Transverse colon (tissue), 4 donors: ENCODE data around the gene FRAS1. TPM values are rescaled to one million over a fixed set of nuclear protein-coding genes. Genes with fewer than 3 reads are reported as not detected.
A peak's percentile ranks its signal among the peaks of the same experiment; 100 is the strongest.

Experiments
- DNase-seq: peaks from one replicate; pipeline ENCODE4 v3.0.0-alpha.2; 2019
- H3K27ac ChIP-seq, 4 donors: fragments of 200-600 bp; sonication (generic); 2 replicates each; pipeline ENCODE4 v1.5.1; 2016 to 2018; ENCODE audit warnings: inconsistent platforms in 4 of 4
- H3K27me3 ChIP-seq: fragments of 200-600 bp; sonication (generic); 2 replicates; pipeline ENCODE4 v1.5.1; 2017; ENCODE audit warnings: inconsistent platforms
- H3K36me3 ChIP-seq, 4 donors: fragments of 200-600 bp; sonication (generic); 2 replicates each; pipeline ENCODE4 v1.5.1; 2017 to 2019; ENCODE audit warnings: inconsistent platforms in 4 of 4
- H3K4me1 ChIP-seq, 4 donors: fragments of 200-600 bp; sonication (generic); 2 replicates each; pipeline ENCODE4 v1.5.1; 2017 to 2020; ENCODE audit warnings: inconsistent platforms in 4 of 4
- H3K4me3 ChIP-seq, 4 donors: fragments of 200-600 bp; sonication (generic); 1 replicate in 1 of 4; 2 replicates in 3 of 4; pipeline versions ENCODE4 v1.5.1 to v1.6.1; 2017 to 2019; ENCODE audit warnings: inconsistent platforms in 4 of 4
- H3K9me3 ChIP-seq, 2 donors: fragments of 200-600 bp; sonication (generic); 2 replicates each; pipeline ENCODE4 v1.5.1; 2017 to 2019; ENCODE audit warnings: inconsistent platforms in 2 of 2
- EP300 ChIP-seq: sonication (generic); formaldehyde crosslinking; IDR thresholded peaks from one replicate; pipeline ENCODE4 v1.6.1; 2017; ENCODE audit warnings: antibody characterized with exemption, low read depth
- POLR2A ChIP-seq: fragments of 450-650 bp; IDR thresholded peaks from one replicate; pipeline ENCODE4 v1.6.1; 2016; ENCODE audit warnings: antibody characterized with exemption, mild to moderate bottlenecking, moderate library complexity
- POLR2AphosphoS5 ChIP-seq, 3 donors: sonication (generic); formaldehyde crosslinking; IDR thresholded peaks; one replicate each; pipeline ENCODE4 v1.6.1; 2016; ENCODE audit warnings: antibody characterized with exemption in 3 of 3
- WGBS, 2 donors: methylation state at CpG; one replicate each; pipeline ENCODE4 v1.1.5; 2018; ENCODE audit warnings: low coverage in 1 of 2; 5-methylcytosine and 5-hydroxymethylcytosine counted together
- in situ Hi-C, 4 donors: fragments of 200-750 bp; cut with MboI; loops; one replicate each; pipeline versions ENCODE4 v1.15.0 to v1.15.1; 2017; ENCODE audit warnings: low sequenced_read_pairs in 3 of 4, low pct_ligation_motif_present in 1 of 4, low pct_unique_long_range_greater_than_20kb in 1 of 4
- intact Hi-C: fragments of 100-400 bp; cut with DNase I; formaldehyde crosslinking; loops from one replicate; pipeline ENCODE4 v1.15.1; 2023; ENCODE audit warnings: low total_unique reads
- total RNA-seq, 4 donors: library from RNA; depleted of rRNA; stranded (reverse); fragments of >200 nt; gene quantifications; one replicate each; pipeline ENCODE4 v1.1.0, GENCODE V29; 2016
- TF ChIP-seq, protein P1 (sequence below), 5 experiments: fragments of 200-600 bp in 3 of 5; fragments of 450-650 bp in 2 of 5; sonication (generic) in 3 of 5; IDR thresholded peaks; 1 replicate in 2 of 5; 2 replicates in 3 of 5; pipeline ENCODE4 v1.5.1; 2016 to 2017; ENCODE audit warnings: antibody characterized with exemption in 5 of 5, inconsistent platforms in 3 of 5, mild to moderate bottlenecking in 2 of 5, moderate library complexity in 1 of 5

The FRAS1 gene
- total RNA-seq, 4 donors from 2014 or later: 1.8 to 9.7 (median 3.1) TPM

DNA sequence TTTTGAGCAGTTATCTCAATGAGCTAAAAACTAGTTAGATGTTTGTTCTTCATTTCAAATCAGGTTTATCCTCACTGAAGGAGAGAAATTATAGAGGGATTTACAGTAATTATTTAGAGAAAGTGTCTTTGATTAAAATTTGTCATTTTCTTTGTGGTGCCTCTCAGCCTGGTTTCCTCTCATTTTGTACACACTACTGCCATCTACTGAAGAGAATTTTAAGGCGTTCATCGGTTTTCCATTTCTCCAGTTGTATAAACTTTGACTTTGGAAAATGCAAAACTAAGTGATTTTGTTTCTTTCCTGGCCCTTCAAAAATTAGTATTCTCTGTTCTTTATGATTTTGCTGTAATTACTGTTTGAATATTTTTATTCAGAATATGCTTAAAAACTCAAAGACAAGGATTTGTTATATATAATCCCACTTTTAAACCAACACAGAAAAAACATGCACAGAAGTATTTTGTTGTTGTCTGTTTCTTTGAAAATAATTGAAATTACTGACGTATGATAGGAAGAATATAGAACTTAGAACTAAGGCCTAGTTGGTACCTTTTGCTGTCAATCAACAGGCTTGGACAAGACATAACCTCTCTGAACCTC, 460.0 kb downstream of the FRAS1 start:
- TF ChIP-seq EP300 (no peak), POLR2A (no peak)
- TF ChIP-seq, protein P1, sequence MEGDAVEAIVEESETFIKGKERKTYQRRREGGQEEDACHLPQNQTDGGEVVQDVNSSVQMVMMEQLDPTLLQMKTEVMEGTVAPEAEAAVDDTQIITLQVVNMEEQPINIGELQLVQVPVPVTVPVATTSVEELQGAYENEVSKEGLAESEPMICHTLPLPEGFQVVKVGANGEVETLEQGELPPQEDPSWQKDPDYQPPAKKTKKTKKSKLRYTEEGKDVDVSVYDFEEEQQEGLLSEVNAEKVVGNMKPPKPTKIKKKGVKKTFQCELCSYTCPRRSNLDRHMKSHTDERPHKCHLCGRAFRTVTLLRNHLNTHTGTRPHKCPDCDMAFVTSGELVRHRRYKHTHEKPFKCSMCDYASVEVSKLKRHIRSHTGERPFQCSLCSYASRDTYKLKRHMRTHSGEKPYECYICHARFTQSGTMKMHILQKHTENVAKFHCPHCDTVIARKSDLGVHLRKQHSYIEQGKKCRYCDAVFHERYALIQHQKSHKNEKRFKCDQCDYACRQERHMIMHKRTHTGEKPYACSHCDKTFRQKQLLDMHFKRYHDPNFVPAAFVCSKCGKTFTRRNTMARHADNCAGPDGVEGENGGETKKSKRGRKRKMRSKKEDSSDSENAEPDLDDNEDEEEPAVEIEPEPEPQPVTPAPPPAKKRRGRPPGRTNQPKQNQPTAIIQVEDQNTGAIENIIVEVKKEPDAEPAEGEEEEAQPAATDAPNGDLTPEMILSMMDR (IDR thresholded peaks at IDR 0.05): peak; percentile 46 to 58 (median 48)
- in situ Hi-C loops: loop anchor here (10.0 to 25.0 kb wide), 3 partner anchors 452 to 562 kb away; no protein-coding TSS in a partner anchor
- peaks cover 0 to 10% (median 4%) of the 10 kb centered on the region in 4 donors for H3K4me1 ChIP-seq
- intact Hi-C loops: no loop called here
- WGBS, 2 donors: 15 to 20% methylated on average over 3 of the region's 3 CpGs
- no peaks in the 10 kb centered on the region for H3K9me3 ChIP-seq
- no peaks in the 10 kb centered on the region for H3K36me3 ChIP-seq
- H3K27ac ChIP-seq: no peak overlapping the region
- no peak overlapping the region for H3K4me3 ChIP-seq
- no peak for DNase-seq
- H3K27me3 ChIP-seq: no peaks in the 10 kb centered on the region

DNA sequence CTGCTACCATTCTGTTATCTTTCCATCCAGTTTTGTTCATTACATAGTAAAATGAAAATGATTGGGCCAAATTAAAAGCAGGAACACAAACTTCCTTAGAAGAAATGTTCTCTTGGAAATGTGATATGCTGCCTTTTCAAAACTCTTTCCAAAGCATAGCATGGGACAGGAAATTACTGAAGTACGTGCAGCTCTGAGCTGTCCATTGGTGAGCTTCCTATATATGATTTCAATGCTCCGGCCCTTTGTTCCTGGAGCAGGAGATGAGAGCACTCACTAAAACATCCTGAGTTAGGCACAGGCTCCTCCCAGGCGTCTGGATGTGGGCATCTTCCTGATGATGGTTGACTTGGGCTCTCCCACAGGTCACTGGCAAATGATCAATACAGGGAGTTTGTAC, 461.4 kb downstream of the FRAS1 start:
- H3K9me3 ChIP-seq: no peaks in the 10 kb centered on the region
- no peak overlapping the region for H3K4me3 ChIP-seq
- no peaks in the 10 kb centered on the region for H3K36me3 ChIP-seq
- WGBS, 2 donors: 78% methylated on average over 3 of the region's 3 CpGs
- intact Hi-C loops: no loop called here
- in situ Hi-C loops: loop anchor here (10.0 to 25.0 kb wide), 3 partner anchors 454 to 564 kb away; no protein-coding TSS in a partner anchor
- no peaks in the 10 kb centered on the region for H3K27me3 ChIP-seq
- no peak overlapping the region for H3K27ac ChIP-seq
- no peak for DNase-seq
- TF ChIP-seq, protein P1 (IDR thresholded peaks at IDR 0.05): no peak
- no peak for TF ChIP-seq EP300
- TF ChIP-seq POLR2AphosphoS5 (IDR thresholded peaks at IDR 0.05): no peak
- TF ChIP-seq POLR2A: no peak
- no peaks in the 10 kb centered on the region for H3K4me1 ChIP-seq

DNA sequence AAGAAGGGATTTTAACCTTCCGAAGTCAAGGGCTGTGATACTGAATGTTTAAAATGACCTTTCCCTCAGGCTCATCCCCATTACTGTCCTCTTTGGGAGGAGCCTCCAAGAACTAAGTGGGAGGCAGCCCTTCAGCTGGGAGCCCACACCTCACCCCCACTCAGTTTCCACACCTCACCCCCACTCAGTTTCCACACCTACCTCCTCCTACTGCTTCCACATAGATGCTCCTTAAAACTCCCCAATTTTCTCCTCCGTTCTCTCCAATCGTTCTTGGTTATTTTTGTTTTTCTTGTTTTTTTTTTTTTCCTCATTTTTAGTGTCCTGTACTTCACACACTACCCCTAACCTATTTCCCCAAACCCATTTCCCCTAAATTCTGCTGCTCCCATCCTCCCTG, 462.8 kb downstream of the FRAS1 start:
- Histone ChIP-seq H3K36me3 (no peaks in the 10 kb centered on the region), H3K27ac (no peak overlapping the region), H3K4me1 (no peaks in the 10 kb centered on the region), H3K9me3 (no peaks in the 10 kb centered on the region), H3K27me3 (no peaks in the 10 kb centered on the region), H3K4me3 (no peak overlapping the region)
- intact Hi-C loops (no loop called here), in situ Hi-C loops (loop anchor here (10.0 to 25.0 kb wide), 3 partner anchors 455 to 565 kb away; no protein-coding TSS in a partner anchor)
- no peak for DNase-seq
- TF ChIP-seq POLR2AphosphoS5 (IDR thresholded peaks at IDR 0.05) (no peak), EP300 (no peak), POLR2A (no peak)
- TF ChIP-seq, protein P1 (IDR thresholded peaks at IDR 0.05): no peak
- 77 to 93% methylated on average over 3 of the region's 3 CpGs for WGBS, 2 donors

DNA sequence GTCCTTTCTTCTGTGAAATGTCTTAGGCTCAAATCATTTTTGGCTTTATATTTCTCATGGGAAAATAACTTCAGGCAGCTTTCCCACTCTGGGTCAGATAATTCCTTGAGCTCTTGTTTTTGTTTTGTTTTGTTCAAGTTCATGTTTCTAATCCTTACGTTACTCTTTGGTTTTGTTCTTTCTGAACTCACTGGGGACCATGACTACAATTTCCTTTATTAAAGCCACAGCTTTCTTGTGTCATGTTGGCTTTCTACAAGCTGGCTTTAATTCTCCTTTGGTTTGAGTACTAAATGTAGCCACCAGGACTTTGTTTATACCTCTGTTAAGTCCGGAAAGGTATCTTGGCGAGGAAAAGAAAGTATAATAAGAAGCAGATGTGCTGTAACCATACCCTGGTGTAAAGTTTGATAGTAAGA, 463.7 kb downstream of the FRAS1 start:
- WGBS, 2 donors: 54 to 71% methylated on average over 3 of the region's 3 CpGs
- no peaks in the 10 kb centered on the region for H3K4me1 ChIP-seq
- H3K9me3 ChIP-seq: no peaks in the 10 kb centered on the region
- in situ Hi-C loops (loop anchor here in 2 of 4 donors (25.0 kb wide), 1 partner anchor 559 kb away; no protein-coding TSS in a partner anchor), intact Hi-C loops (no loop called here)
- no peaks in the 10 kb centered on the region for H3K36me3 ChIP-seq
- TF ChIP-seq, protein P1 (IDR thresholded peaks at IDR 0.05): no peak
- TF ChIP-seq POLR2A: no peak
- TF ChIP-seq POLR2AphosphoS5 (IDR thresholded peaks at IDR 0.05): no peak
- no peak for TF ChIP-seq EP300
- no peak for DNase-seq
- no peaks in the 10 kb centered on the region for H3K27me3 ChIP-seq
- no peak overlapping the region for H3K27ac ChIP-seq
- H3K4me3 ChIP-seq: no peak overlapping the region
